Skeletal muscle satellite cell (primary cell): ENCODE results near the gene CCDC127.
"Not testable (repeated sequence)": the region's sequence is repeated elsewhere in the genome, so short reads cannot be mapped to it uniquely, and the experiment has no call there.

ENCODE experiments used
- H3K27me3 ChIP-seq: 2 replicates; pipeline ENCODE4 v1.7.0; 2013; ENCODE audit warnings: low read length; ENCODE audit not compliant: control insufficient read depth, insufficient read depth
- H3K36me3 ChIP-seq: 2 replicates; pipeline ENCODE4 v1.7.0; 2013; ENCODE audit warnings: mild to moderate bottlenecking, control low read depth, low read length; ENCODE audit not compliant: insufficient read depth
- H3K4me1 ChIP-seq: 2 replicates; pipeline ENCODE4 v1.7.0; 2013; ENCODE audit warnings: low read length; ENCODE audit not compliant: control insufficient read depth, insufficient read depth
- H3K4me2 ChIP-seq: 2 replicates; pipeline ENCODE4 v1.7.0; 2013; ENCODE audit warnings: mild to moderate bottlenecking, low read length
- H3K4me3 ChIP-seq: 2 replicates; pipeline ENCODE4 v1.7.0; 2013; ENCODE audit warnings: low read length
- H3K9ac ChIP-seq: 2 replicates; pipeline ENCODE4 v1.7.0; 2013; ENCODE audit warnings: mild to moderate bottlenecking, low read depth, low read length, moderate library complexity
- H3K9me3 ChIP-seq: replicated peaks from 2 replicates; pipeline ENCODE4 v1.7.0; 2013; ENCODE audit warnings: mild to moderate bottlenecking, control low read depth, low read length

The CCDC127 gene

DNA sequence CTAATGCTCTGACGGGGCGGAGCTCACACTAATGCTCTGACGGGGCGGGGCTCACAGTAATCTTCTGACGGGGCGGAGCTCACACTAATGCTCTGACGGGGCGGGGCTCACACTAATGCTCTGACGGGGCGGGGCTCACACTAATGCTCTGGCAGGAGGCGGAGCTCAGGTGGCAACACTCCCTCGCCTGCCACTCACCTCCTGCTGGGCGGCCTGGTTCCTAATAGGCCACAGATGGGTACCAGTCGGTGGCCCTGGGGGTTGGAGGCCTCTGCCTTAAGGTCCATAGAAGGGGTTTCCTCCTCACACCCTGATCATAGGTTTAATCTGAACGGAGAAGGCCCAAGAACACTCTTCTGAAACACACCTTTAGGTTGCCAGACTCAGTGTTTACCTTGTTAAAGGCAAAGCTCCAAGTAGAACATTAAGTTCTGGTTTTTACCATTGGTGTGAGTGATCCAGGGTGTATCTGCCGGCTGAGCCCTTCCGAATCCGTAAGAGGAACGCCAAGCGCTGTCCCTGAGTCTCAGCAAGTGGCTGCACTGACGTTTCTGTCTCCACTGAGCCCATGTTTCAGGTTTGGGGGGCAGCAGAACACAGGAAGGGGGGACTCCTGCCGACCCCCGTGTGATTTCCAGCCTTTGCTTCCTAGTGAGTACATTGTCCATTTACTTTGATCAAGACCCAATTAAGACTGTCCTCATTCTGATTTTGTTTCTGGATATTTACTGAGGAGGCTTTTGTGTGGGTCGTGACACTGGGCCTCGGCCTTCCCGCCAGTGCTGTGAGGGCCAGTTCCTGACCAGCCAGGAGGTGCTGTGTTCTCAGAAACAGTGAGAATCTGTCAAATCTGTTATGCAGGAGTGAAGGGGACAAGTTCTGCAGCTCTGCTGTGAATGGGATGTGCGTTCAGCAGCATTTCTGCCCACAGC lies 51.2 kb downstream of the CCDC127 start:
- Histone ChIP-seq H3K9me3 (no peaks in the 10 kb centered on the region), H3K4me1 (peaks cover 24% of the 10 kb centered on the region), H3K4me2 (no peak overlapping the region), H3K9ac (no peak overlapping the region), H3K27me3 (peaks cover 17% of the 10 kb centered on the region), H3K36me3 (no peaks in the 10 kb centered on the region), H3K4me3 (no peak overlapping the region)

DNA sequence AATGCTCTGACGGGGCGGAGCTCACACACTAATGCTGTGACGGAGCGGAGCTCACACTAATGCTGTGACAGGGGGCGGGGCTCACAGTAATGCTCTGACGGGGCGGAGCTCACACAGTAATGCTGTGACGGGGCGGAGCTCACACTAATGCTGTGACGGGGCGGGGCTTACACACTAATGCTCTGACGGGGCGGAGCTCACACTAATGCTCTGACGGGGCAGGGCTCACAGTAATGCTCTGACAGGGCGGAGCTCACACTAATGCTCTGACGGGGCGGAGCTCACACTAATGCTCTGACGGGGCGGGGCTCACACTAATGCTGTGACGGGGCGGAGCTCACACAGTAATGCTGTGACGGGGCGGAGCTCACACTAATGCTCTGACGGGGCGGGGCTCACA lies 53.2 kb downstream of the CCDC127 start:
- H3K36me3 ChIP-seq, H3K4me2 ChIP-seq, H3K4me3 ChIP-seq, H3K9ac ChIP-seq, H3K9me3 ChIP-seq: not testable (repeated sequence)
- Histone ChIP-seq H3K4me1 (peaks cover 32% of the 10 kb centered on the region), H3K27me3 (peaks cover 18% of the 10 kb centered on the region)

DNA sequence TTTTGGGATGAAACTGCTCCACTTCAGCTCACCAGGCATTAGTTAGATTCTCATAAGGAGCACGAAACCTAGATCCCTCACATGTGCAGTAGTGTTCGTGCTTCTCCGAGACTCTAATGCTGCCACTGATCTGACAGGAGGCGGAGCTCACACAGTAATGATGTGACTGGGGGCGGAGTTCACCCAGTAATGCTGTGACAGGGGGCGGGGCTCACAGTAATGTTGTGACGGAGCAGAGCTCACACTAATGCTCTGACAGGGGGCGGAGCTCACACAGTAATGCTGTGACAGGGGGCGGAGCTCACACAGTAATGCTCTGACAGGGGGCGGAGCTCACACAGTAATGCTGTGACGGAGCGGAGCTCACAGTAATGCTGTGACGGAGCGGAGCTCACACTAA lies 53.7 kb downstream of the CCDC127 start:
- Histone ChIP-seq H3K9me3 (no peaks in the 10 kb centered on the region), H3K36me3 (no peaks in the 10 kb centered on the region), H3K4me1 (peaks cover 32% of the 10 kb centered on the region), H3K9ac (no peak overlapping the region), H3K4me2 (no peak overlapping the region), H3K4me3 (no peak overlapping the region), H3K27me3 (peaks cover 18% of the 10 kb centered on the region)

DNA sequence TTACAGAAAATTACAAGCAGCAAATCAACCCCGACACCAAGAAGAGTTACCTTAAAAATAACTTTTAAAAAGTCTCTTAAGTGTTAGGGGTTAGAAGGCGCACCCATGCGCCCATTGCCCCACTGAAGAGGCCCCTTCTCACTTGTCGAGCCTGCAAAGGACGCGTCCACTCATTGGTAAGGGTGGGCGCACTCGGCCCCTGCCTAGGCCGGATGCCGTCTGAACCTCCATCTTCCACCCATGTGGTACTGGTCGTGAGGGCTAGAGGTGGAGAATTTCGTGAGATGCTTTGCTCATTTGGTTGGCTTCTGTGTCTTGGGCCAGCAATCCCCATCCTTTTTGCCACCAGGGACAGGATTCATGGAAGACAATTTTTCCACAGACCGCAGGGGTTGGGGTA lies 54.1 kb downstream of the CCDC127 start:
- H3K9ac ChIP-seq = no peak overlapping the region

DNA sequence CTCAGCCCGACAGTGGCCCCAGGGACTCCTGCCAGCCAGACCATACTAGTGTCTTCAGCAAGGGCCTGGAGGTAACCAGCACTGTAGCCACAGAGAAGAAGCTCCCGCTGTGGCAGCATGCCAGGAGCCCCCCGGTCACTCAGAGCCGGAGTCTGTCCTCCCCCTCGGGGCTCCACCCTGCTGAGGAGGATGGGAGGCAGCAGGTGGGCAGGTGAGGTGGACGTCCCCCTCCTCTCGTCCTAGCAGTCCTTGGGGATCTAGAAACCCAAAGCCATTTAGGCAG lies 54.7 kb downstream of the CCDC127 start:
- no peaks in the 10 kb centered on the region for H3K9me3 ChIP-seq
- H3K27me3 ChIP-seq = peaks cover 18% of the 10 kb centered on the region
- no peak overlapping the region for H3K4me2 ChIP-seq
- H3K9ac ChIP-seq = no peak overlapping the region
- H3K4me1 ChIP-seq = peaks cover 28% of the 10 kb centered on the region
- H3K4me3 ChIP-seq = no peak overlapping the region
- no peaks in the 10 kb centered on the region for H3K36me3 ChIP-seq

More for the DNA sequence above, 54.1 kb downstream of the CCDC127 start:
- Histone ChIP-seq H3K9me3 (no peaks in the 10 kb centered on the region), H3K36me3 (no peaks in the 10 kb centered on the region), H3K4me2 (no peak overlapping the region), H3K27me3 (peaks cover 18% of the 10 kb centered on the region), H3K4me3 (no peak overlapping the region), H3K4me1 (peaks cover 32% of the 10 kb centered on the region)

DNA sequence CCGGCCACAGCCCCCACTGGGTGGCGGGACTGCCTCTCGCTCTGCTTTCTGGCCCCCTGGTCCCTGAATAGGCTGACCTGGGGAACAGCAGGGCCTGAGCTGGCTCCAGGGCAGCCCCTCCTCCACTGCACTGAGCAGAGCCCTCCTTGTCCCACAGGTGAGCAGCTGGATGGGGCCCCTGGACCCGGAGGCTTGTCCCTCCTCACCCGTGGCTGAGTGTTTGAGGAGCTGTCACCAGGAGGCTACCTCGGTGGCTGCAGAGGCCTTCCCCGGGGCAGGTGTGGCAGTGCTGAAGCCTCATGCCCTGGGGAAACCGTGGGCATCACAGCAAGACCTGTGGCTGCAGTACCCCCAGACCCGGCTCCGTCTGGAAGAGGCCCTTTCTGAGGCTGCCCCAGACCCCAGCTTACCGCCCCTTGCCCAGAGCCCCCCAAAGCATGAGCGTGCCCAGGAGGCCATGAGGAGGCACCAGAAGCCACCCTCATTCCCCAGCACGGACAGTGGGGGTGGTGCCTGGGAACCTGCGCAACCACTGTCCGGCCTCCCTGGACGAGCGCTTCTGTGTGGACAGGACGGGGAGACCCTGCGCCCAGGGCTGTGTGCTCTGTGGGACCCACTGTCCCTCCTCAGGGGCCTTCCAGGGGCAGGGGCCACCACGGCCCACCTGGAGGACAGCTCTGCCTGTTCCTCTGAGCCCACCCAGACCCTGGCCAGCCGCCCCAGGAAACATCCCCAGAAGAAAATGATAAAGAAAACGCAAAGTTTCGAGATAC lies 55.2 kb downstream of the CCDC127 start:
- H3K9ac ChIP-seq = no peak overlapping the region
- peaks cover 22% of the 10 kb centered on the region for H3K4me1 ChIP-seq
- no peaks in the 10 kb centered on the region for H3K36me3 ChIP-seq
- H3K4me3 ChIP-seq = no peak overlapping the region
- no peaks in the 10 kb centered on the region for H3K9me3 ChIP-seq
- no peak overlapping the region for H3K4me2 ChIP-seq
- peaks cover 18% of the 10 kb centered on the region for H3K27me3 ChIP-seq

DNA sequence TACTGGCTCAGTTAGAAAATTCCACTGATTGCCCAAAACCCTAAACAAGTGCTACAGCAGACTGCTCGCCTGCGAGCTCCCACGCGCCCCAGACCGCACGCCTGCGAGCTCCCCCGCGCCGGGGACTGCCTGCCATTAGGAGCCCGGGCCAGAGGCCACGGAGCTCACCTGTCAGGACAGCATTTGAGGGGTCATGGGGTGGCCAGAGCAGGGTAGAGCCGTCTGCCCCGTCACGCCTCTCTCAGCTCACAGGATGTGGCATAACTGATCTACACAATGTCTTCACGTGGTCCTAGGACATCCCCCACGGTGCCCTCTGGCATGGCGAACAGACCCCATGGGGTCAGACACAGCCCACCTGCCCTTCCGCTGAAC lies 55.8 kb downstream of the CCDC127 start:
- H3K4me1 ChIP-seq = peaks cover 22% of the 10 kb centered on the region
- H3K27me3 ChIP-seq = peaks cover 21% of the 10 kb centered on the region
- H3K9me3 ChIP-seq = no peaks in the 10 kb centered on the region
- no peaks in the 10 kb centered on the region for H3K36me3 ChIP-seq
- no peak overlapping the region for H3K4me2 ChIP-seq
- no peak overlapping the region for H3K4me3 ChIP-seq
- H3K9ac ChIP-seq = no peak overlapping the region

DNA sequence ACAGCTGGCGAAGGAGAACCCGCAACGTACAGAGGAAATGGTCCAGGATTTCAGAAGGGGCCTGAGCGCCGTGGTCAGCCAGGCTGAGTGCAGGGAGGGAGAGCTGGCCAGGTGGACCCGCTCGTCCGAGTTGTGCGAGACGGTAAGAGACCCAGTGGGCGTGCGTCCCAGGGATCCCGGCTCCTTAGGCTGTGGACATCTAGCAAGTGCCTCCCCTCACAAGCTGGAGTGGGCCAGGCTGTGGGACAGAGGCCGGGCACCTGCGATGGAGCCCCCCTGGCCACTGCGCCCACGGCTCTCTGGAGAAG lies 56.2 kb downstream of the CCDC127 start:
- no peak overlapping the region for H3K4me3 ChIP-seq

DNA sequence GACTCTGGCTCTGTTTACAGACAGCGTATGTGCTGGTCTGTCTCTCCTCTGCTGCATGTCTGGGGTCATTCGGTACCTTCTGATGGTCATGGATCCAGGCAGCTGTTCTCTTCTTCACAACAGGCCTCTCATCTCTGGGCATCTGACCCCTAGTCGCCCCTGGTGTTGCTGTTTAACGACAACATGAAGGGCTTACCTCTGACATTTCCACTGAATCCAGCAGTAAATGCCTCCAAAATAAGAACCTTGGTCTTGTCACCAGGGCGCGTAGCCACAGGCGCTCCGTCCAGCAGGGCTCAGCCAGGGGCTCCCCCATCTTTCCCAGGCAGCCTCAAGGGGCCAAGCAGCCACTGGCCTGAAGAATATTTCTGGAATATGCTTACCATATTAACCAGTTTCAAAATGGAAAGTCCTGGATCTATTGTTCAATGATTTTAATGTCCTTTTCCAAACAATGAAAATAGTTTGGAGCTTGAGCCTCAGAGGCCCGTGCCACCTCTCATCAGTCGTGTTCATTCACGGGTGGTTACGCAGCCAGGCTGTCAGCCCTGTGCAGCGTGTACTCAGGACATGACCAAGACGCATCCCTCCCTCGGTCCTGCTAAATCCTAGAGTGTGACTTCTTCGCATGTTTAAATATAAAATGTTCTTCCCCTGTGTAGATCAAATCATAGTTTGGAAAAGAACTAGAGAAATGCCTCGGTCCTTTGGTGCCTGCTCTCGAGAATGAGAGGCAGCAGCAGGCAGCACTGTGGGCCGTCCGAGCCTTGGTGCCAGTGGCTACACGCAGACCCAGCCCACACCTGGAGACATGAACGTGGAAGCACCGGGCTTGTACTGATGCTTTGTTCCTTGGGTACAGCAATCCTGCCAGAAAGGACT lies 56.8 kb downstream of the CCDC127 start:
- Histone ChIP-seq H3K4me2 (no peak overlapping the region), H3K9me3 (no peaks in the 10 kb centered on the region), H3K9ac (no peak overlapping the region), H3K36me3 (no peaks in the 10 kb centered on the region), H3K27me3 (peaks cover 27% of the 10 kb centered on the region), H3K4me1 (peaks cover 22% of the 10 kb centered on the region), H3K4me3 (no peak overlapping the region)

More for the DNA sequence above, 56.2 kb downstream of the CCDC127 start:
- Histone ChIP-seq H3K4me1 (peaks cover 22% of the 10 kb centered on the region), H3K27me3 (peaks cover 23% of the 10 kb centered on the region), H3K9me3 (no peaks in the 10 kb centered on the region), H3K36me3 (no peaks in the 10 kb centered on the region), H3K4me2 (no peak overlapping the region), H3K9ac (no peak overlapping the region)

DNA sequence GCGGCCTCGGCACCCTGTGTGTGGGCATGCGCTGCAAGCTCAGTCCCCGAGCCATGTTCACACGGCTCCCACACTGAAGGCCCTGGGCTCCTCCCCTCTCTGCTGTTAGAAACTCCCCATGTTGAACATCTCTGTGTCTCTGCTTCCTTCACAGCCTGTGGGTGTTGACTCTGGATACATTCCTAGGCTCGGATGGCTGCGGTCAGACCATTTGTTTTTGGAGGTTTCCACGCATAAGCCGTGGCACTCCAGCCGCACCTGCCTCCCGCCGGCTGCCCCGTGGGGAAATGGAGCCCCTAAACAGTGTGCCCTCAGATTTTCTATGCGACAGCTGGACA lies 57.8 kb downstream of the CCDC127 start:
- H3K9me3 ChIP-seq = no peaks in the 10 kb centered on the region
- no peak overlapping the region for H3K9ac ChIP-seq
- H3K4me2 ChIP-seq = peak overlapping the region; percentile 60
- H3K4me3 ChIP-seq = no peak overlapping the region
- H3K4me1 ChIP-seq = peaks cover 22% of the 10 kb centered on the region
- H3K36me3 ChIP-seq = no peaks in the 10 kb centered on the region
- peaks cover 38% of the 10 kb centered on the region for H3K27me3 ChIP-seq

DNA sequence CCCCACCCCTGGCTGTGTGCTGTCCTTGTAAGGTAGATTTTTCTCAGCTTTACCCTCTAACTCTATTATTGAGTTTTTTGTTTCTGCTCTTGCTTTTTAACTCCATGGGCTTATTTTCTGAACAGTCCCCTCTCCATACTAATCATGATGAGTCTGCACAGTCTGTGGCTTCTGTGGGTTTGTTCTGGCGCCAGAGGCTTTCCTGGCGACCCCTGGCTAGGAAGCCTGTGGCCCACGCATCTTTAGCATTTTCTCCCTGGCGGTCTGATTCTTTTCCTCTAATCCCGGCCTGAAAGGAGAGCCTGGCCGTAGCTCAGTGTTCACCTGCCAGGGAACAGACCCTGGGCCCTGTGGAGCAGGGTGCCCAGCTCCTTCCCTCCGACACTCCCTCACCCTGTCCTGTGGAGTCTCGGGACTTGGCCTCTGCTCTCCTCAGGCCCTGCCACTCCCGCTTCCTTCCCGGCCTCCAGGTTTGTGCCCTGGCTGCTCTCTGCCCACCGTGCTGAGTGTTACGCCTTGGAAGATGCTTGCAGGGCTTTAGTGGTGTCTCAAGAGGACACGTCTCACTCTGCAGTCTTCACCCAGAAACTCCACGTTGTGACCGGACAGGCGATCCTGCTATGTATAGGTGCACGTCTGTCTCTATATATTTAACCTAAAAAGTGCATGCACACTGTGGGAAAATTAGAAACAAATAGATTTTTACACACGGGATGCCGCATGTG lies 58.3 kb downstream of the CCDC127 start:
- H3K9ac ChIP-seq = no peak overlapping the region

More for the DNA sequence above, 58.3 kb downstream of the CCDC127 start:
- H3K4me3 ChIP-seq = no peak overlapping the region
- peaks cover 22% of the 10 kb centered on the region for H3K4me1 ChIP-seq
- no peaks in the 10 kb centered on the region for H3K9me3 ChIP-seq
- H3K27me3 ChIP-seq = peaks cover 43% of the 10 kb centered on the region
- H3K36me3 ChIP-seq = no peaks in the 10 kb centered on the region
- H3K4me2 ChIP-seq = peak overlapping the region; percentile 60
